Endothelial cell of umbilical vein (primary cell): ENCODE data around the gene TET1. TPM values are rescaled to one million over a fixed set of nuclear protein-coding genes. Genes with fewer than 3 reads are reported as not detected.

Source experiments
- BruUV-seq: library from RNA; stranded (reverse); fragments of 400-500 nt; replicated peaks from 2 replicates; lab custom pipeline; 2021; lab: Mats Ljungman, UMichigan
- CTCF ChIA-PET: fragments of 300-600, 350-600 bp; sonication (Branson Sonifier 250); formaldehyde crosslinking; loops from one replicate; lab custom pipeline; 2021; ENCODE audit warnings: antibody characterized with exemption, inconsistent platforms; lab: Charles Lee
- POLR2A ChIA-PET: fragments of 300-600, 350-600 bp; sonication (Branson Sonifier 250); formaldehyde crosslinking; loops from one replicate; lab custom pipeline; 2021; ENCODE audit warnings: antibody characterized with exemption, inconsistent platforms; lab: Charles Lee
- DNase-seq: peaks from one replicate; pipeline ENCODE4 v3.0.0-alpha.2; 2011; ENCODE audit warnings: low read depth, low spot score
- FAIRE-seq: peaks from 2 replicates; lab custom pipeline; 2011; peaks lifted over from hg19 to GRCh38; lab: Jason Lieb, UNC
- H2AFZ ChIP-seq: 2 replicates; pipeline ENCODE4 v1.6.0; 2012; ENCODE audit warnings: low read depth, low read length, control low read depth, inconsistent platforms
- H3K27ac ChIP-seq: 2 replicates; pipeline ENCODE4 v1.5.1; 2011; ENCODE audit warnings: low read depth, mild to moderate bottlenecking, control low read depth, low read length, moderate library complexity; ENCODE audit not compliant: insufficient read depth
- H3K27me3 ChIP-seq, 2 experiments: 2 replicates each; pipeline versions ENCODE4 v1.6.0 to v1.6.1; 2011; ENCODE audit warnings: low read length in 2 of 2, mixed read lengths in 1 of 2; ENCODE audit not compliant: control insufficient read depth in 2 of 2, insufficient read depth in 2 of 2
- H3K36me3 ChIP-seq, 2 experiments: 2 replicates in 1 of 2; 3 replicates in 1 of 2; pipeline ENCODE4 v1.5.1; 2011; ENCODE audit warnings: low read length in 2 of 2, mild to moderate bottlenecking in 1 of 2, moderate library complexity in 1 of 2; ENCODE audit not compliant: control insufficient read depth in 2 of 2, insufficient read depth in 2 of 2; ENCODE audit errors: extremely low read depth in 1 of 2
- H3K4me1 ChIP-seq: 3 replicates; pipeline ENCODE4 v1.5.1; 2011; ENCODE audit warnings: mild to moderate bottlenecking, low read length; ENCODE audit not compliant: control insufficient read depth, insufficient read depth; ENCODE audit errors: extremely low read depth
- H3K4me2 ChIP-seq: 2 replicates; pipeline ENCODE4 v1.6.1; 2011; ENCODE audit warnings: low read length, control low read depth, mixed read lengths; ENCODE audit not compliant: insufficient read depth
- H3K4me3 ChIP-seq, 3 experiments: fragments of 200-600 bp in 1 of 3; sonication (generic), shearing (Covaris generic) in 1 of 3; replicated peaks in 1 of 3; 2 replicates each; pipeline ENCODE4 v1.5.1; 2011 to 2016; ENCODE audit warnings: control low read depth in 3 of 3, low read length in 3 of 3, mild to moderate bottlenecking in 2 of 3, inconsistent platforms in 1 of 3, low read depth in 1 of 3, moderate library complexity in 1 of 3; ENCODE audit not compliant: insufficient read depth in 1 of 3
- H3K79me2 ChIP-seq: 2 replicates; pipeline ENCODE4 v1.6.0; 2012; ENCODE audit warnings: low read length, inconsistent platforms; ENCODE audit not compliant: control insufficient read depth, insufficient read depth
- H3K9ac ChIP-seq: replicated peaks from 2 replicates; pipeline ENCODE3; 2011; ENCODE audit warnings: low read length, control low read depth; ENCODE audit not compliant: insufficient read depth; ENCODE audit errors: extremely low read depth
- H3K9me1 ChIP-seq: replicated peaks from 3 replicates; pipeline ENCODE4 v1.6.0; 2011; ENCODE audit warnings: mild to moderate bottlenecking, low read length; ENCODE audit not compliant: control insufficient read depth, insufficient read depth; ENCODE audit errors: extremely low read depth
- H3K9me3 ChIP-seq: replicated peaks from 2 replicates; pipeline ENCODE4 v1.5.1; 2012; ENCODE audit warnings: low read length, inconsistent platforms; ENCODE audit not compliant: control insufficient read depth, insufficient read depth
- H4K20me1 ChIP-seq: replicated peaks from 2 replicates; pipeline ENCODE3; 2011; ENCODE audit warnings: mild to moderate bottlenecking, low read length; ENCODE audit not compliant: control insufficient read depth, insufficient read depth; ENCODE audit errors: extremely low read depth
- EZH2 ChIP-seq: IDR thresholded peaks from 2 replicates; pipeline ENCODE4 v1.6.1; 2012; ENCODE audit warnings: borderline replicate concordance, low read depth, mild to moderate bottlenecking, moderate library complexity, low read length, inconsistent platforms; ENCODE audit not compliant: severe bottlenecking
- FOS ChIP-seq: IDR thresholded peaks from 2 replicates; pipeline ENCODE4 v1.6.1; 2011; ENCODE audit warnings: mild to moderate bottlenecking, low read length, moderate library complexity, borderline replicate concordance; ENCODE audit not compliant: insufficient read depth
- GATA2 ChIP-seq: IDR thresholded peaks from 2 replicates; pipeline ENCODE4 v1.7.0; 2011; ENCODE audit warnings: low read depth, mild to moderate bottlenecking, moderate library complexity, mixed read lengths, low read length; ENCODE audit not compliant: insufficient read length, insufficient read depth
- JUN ChIP-seq: IDR thresholded peaks from 2 replicates; pipeline ENCODE4 v1.6.1; 2011; ENCODE audit warnings: borderline replicate concordance, low read depth; ENCODE audit not compliant: insufficient read length, insufficient read depth
- MYC ChIP-seq: IDR thresholded peaks from one replicate; pipeline ENCODE4 v1.6.1; 2011; ENCODE audit warnings: mild to moderate bottlenecking, low read depth, low read length
- POLR2A ChIP-seq: IDR thresholded peaks from 2 replicates; pipeline ENCODE4 v1.6.1; 2012; ENCODE audit warnings: low read depth, mild to moderate bottlenecking, control low read depth, low read length
- POLR2AphosphoS5 ChIP-seq: IDR thresholded peaks from 2 replicates; pipeline ENCODE4 v1.6.1; 2012; ENCODE audit warnings: low read depth, mild to moderate bottlenecking, control low read depth, low read length, moderate library complexity; ENCODE audit not compliant: insufficient read depth
- dilution Hi-C: fragments of 300-500 bp; cut with MboI; formaldehyde crosslinking; loops from one replicate; pipeline ENCODE4 v1.15.0; 2019; ENCODE audit warnings: low sequenced_read_pairs; ENCODE audit not compliant: extremely low pct_ligation_motif_present
- intact Hi-C: fragments of 100-400 bp; cut with micrococcal nuclease; formaldehyde crosslinking; loops from one replicate; pipeline ENCODE4 v1.10.0; 2022
- polyA plus RNA-seq, 4 experiments: library from polyadenylated mRNA; depleted of rRNA in 3 of 4; stranded (reverse) in 3 of 4; unstranded in 1 of 4; fragments of >200 nt; gene quantifications; 2 replicates each; pipeline versions ENCODE4 v1.2.1 to v1.2.3, GENCODE V29; 2011 to 2012; ENCODE audit warnings: missing spikeins in 1 of 4
- total RNA-seq: library from RNA; stranded (reverse); gene quantifications from 2 replicates; pipeline ENCODE4 v1.2.3, GENCODE V29; 2021
- TF ChIP-seq, protein P1 (sequence below), 2 donors: IDR thresholded peaks; 1 replicate in 1 of 2; 2 replicates in 1 of 2; pipeline ENCODE4 v1.5.1; 2011; ENCODE audit warnings: low read length in 2 of 2, mild to moderate bottlenecking in 2 of 2, moderate library complexity in 2 of 2, control low read depth in 1 of 2, inconsistent platforms in 1 of 2, low read depth in 1 of 2; ENCODE audit not compliant: insufficient read depth in 1 of 2; ENCODE audit errors: extremely low read depth in 1 of 2
- TF ChIP-seq, protein P2 (sequence below): IDR thresholded peaks from 2 replicates; pipeline ENCODE4 v1.6.1; 2011; ENCODE audit not compliant: insufficient read depth, insufficient read length

The TET1 gene
- total and polyA plus RNA-seq, 2 donors (not counting 3 experiments of a cell fraction or from before 2014, with no cell fraction given): 0.23 to 1.5 TPM

GRCh38 chr10:68601501-68602265 lies 41.5 kb downstream of the TET1 start:
- Histone ChIP-seq H3K9me1 (no peaks in the 10 kb centered on the region), H3K4me3 (no peak overlapping the region), H3K27me3 (no peaks in the 10 kb centered on the region), H2AFZ (no peak overlapping the region), H3K9me3 (no peaks in the 10 kb centered on the region), H3K27ac (no peak overlapping the region), H3K36me3 (no peaks in the 10 kb centered on the region), H3K4me2 (peak overlapping the region; percentile 97), H3K9ac (no peak overlapping the region), H3K4me1 (peaks cover 14% of the 10 kb centered on the region), H3K79me2 (no peaks in the 10 kb centered on the region), H4K20me1 (no peaks in the 10 kb centered on the region)
- no peak for FAIRE-seq
- no peak for DNase-seq
- CTCF ChIA-PET: no interaction called here
- intact Hi-C loops: no loop called here
- POLR2A ChIA-PET: interaction anchor here (0.7 kb wide), 1 partner anchor 42 kb away, joined by 3 read pairs; the partner anchor contains the start of gene TET1
- dilution Hi-C loops: no loop called here
- no TSS peak for BruUV-seq
- TF ChIP-seq MYC: no peak
- TF ChIP-seq GATA2: no peak
- no peak for TF ChIP-seq POLR2AphosphoS5
- no peak for TF ChIP-seq EZH2
- TF ChIP-seq FOS: no peak
- no peak for TF ChIP-seq POLR2A
- TF ChIP-seq, protein P1, sequence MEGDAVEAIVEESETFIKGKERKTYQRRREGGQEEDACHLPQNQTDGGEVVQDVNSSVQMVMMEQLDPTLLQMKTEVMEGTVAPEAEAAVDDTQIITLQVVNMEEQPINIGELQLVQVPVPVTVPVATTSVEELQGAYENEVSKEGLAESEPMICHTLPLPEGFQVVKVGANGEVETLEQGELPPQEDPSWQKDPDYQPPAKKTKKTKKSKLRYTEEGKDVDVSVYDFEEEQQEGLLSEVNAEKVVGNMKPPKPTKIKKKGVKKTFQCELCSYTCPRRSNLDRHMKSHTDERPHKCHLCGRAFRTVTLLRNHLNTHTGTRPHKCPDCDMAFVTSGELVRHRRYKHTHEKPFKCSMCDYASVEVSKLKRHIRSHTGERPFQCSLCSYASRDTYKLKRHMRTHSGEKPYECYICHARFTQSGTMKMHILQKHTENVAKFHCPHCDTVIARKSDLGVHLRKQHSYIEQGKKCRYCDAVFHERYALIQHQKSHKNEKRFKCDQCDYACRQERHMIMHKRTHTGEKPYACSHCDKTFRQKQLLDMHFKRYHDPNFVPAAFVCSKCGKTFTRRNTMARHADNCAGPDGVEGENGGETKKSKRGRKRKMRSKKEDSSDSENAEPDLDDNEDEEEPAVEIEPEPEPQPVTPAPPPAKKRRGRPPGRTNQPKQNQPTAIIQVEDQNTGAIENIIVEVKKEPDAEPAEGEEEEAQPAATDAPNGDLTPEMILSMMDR (IDR thresholded peaks at IDR 0.05; ENCODE audit: extremely low read depth in 1 of 2, insufficient read depth in 1 of 2, low read depth in 1 of 2, low read length in 2 of 2): no peak
- TF ChIP-seq, protein P2, sequence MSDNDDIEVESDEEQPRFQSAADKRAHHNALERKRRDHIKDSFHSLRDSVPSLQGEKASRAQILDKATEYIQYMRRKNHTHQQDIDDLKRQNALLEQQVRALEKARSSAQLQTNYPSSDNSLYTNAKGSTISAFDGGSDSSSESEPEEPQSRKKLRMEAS: no peak
- no peak for TF ChIP-seq JUN
